Smooth muscle cell (in vitro differentiated cells): Measurements from ENCODE around the gene TNFRSF13B. TPM values are rescaled to one million over a fixed set of nuclear protein-coding genes. Genes with fewer than 3 reads are reported as not detected.

ENCODE experiments used
- DNase-seq: peaks from one replicate; lab custom pipeline; 2025; ENCODE audit not compliant: unreplicated experiment; lab: John Stamatoyannopoulos, UW
- H2AFZ ChIP-seq: fragments of 200-600 bp; sonication (generic); 2 replicates; pipeline ENCODE4 v1.6.0; 2016; ENCODE audit warnings: antibody characterized with exemption, low read depth, mild to moderate bottlenecking
- H3F3A ChIP-seq: fragments of 200-600 bp; sonication (generic); 2 replicates; pipeline ENCODE4 v1.6.0; 2017; ENCODE audit warnings: antibody characterized with exemption, low read depth
- H3K27ac ChIP-seq: fragments of 200-600 bp; sonication (generic); 2 replicates; pipeline ENCODE4 v1.5.1; 2016; ENCODE audit warnings: low read depth, mild to moderate bottlenecking
- H3K27me3 ChIP-seq: fragments of 200-600 bp; sonication (generic); 2 replicates; pipeline ENCODE4 v1.6.1; 2016; ENCODE audit warnings: low read depth, mild to moderate bottlenecking
- H3K36me3 ChIP-seq: fragments of 200-600 bp; sonication (generic); 2 replicates; pipeline ENCODE4 v1.5.1; 2016; ENCODE audit warnings: low read depth
- H3K4me1 ChIP-seq: fragments of 200-600 bp; sonication (generic); 2 replicates; pipeline ENCODE4 v1.5.1; 2016; ENCODE audit warnings: low read depth
- H3K4me2 ChIP-seq: fragments of 200-600 bp; sonication (generic); 2 replicates; pipeline ENCODE4 v1.6.0; 2016; ENCODE audit warnings: mild to moderate bottlenecking
- H3K4me3 ChIP-seq: fragments of 200-600 bp; sonication (generic); 2 replicates; pipeline ENCODE4 v1.5.1; 2016; ENCODE audit warnings: mild to moderate bottlenecking
- H3K79me2 ChIP-seq: fragments of 200-600 bp; sonication (generic); 2 replicates; pipeline ENCODE4 v1.6.0; 2016; ENCODE audit warnings: low read depth, mild to moderate bottlenecking
- H3K9ac ChIP-seq: fragments of 200-600 bp; sonication (generic); 2 replicates; pipeline ENCODE4 v1.6.0; 2016; ENCODE audit warnings: low read depth
- H3K9me3 ChIP-seq: fragments of 200-600 bp; sonication (generic); replicated peaks from 2 replicates; pipeline ENCODE4 v1.5.1; 2016; ENCODE audit warnings: low read depth
- H4K20me1 ChIP-seq: fragments of 200-600 bp; sonication (generic); 2 replicates; pipeline ENCODE4 v1.6.0; 2016; ENCODE audit warnings: low read depth
- WGBS: methylation state at CpG from one replicate; pipeline ENCODE4 v1.1.7; 2016; ENCODE audit warnings: low lambda C conversion rate; 5-methylcytosine and 5-hydroxymethylcytosine counted together
- polyA plus RNA-seq: library from polyadenylated mRNA; unstranded; fragments of >200 nt; fragmentation: Nextera tagmentation; extraction: Ambion mirVana; gene quantifications from 2 replicates; pipeline ENCODE4 v1.2.1, GENCODE V29; 2016
- total RNA-seq: library from RNA; depleted of rRNA; stranded (reverse); fragments of >200 nt; gene quantifications from 2 replicates; pipeline ENCODE4 v1.2.3, GENCODE V29; 2014
- TF ChIP-seq, protein P1 (sequence below): fragments of 200-600 bp; sonication (generic); IDR thresholded peaks from 2 replicates; pipeline ENCODE4 v1.5.1; 2017; ENCODE audit warnings: borderline replicate concordance, mild to moderate bottlenecking, antibody characterized with exemption; ENCODE audit not compliant: insufficient read depth, poor library complexity, severe bottlenecking

The TNFRSF13B gene
- total RNA-seq (not detected in 2 replicates), polyA plus RNA-seq (not detected in 2 replicates)

- Histone ChIP-seq H3F3A (no peaks in the 10 kb centered on the region), H3K27me3 (no peaks in the 10 kb centered on the region), H3K9me3 (no peaks in the 10 kb centered on the region), H3K4me3 (no peak within 1 kb of the TSS), H3K79me2 (no peaks in the 10 kb centered on the region), H3K4me1 (no peaks in the 10 kb centered on the region), H3K9ac (no peak within 1 kb of the TSS), H3K27ac (no peak within 1 kb of the TSS), H3K36me3 (no peaks in the 10 kb centered on the region), H2AFZ (no peak within 1 kb of the TSS), H4K20me1 (no peaks in the 10 kb centered on the region), H3K4me2 (no peak within 1 kb of the TSS)
- 95% methylated on average over 17 of the region's 17 CpGs for WGBS
- DNase-seq = no peak
- TF ChIP-seq, protein P1, sequence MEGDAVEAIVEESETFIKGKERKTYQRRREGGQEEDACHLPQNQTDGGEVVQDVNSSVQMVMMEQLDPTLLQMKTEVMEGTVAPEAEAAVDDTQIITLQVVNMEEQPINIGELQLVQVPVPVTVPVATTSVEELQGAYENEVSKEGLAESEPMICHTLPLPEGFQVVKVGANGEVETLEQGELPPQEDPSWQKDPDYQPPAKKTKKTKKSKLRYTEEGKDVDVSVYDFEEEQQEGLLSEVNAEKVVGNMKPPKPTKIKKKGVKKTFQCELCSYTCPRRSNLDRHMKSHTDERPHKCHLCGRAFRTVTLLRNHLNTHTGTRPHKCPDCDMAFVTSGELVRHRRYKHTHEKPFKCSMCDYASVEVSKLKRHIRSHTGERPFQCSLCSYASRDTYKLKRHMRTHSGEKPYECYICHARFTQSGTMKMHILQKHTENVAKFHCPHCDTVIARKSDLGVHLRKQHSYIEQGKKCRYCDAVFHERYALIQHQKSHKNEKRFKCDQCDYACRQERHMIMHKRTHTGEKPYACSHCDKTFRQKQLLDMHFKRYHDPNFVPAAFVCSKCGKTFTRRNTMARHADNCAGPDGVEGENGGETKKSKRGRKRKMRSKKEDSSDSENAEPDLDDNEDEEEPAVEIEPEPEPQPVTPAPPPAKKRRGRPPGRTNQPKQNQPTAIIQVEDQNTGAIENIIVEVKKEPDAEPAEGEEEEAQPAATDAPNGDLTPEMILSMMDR = no peak
Observed at GRCh38 chr17:16971458-16972338, at the start of gene TNFRSF13B. TNFRSF13B (minus strand) TSS chr17:16972118; CDS start chr17:16972075, 43 bp downstream.

DNA sequence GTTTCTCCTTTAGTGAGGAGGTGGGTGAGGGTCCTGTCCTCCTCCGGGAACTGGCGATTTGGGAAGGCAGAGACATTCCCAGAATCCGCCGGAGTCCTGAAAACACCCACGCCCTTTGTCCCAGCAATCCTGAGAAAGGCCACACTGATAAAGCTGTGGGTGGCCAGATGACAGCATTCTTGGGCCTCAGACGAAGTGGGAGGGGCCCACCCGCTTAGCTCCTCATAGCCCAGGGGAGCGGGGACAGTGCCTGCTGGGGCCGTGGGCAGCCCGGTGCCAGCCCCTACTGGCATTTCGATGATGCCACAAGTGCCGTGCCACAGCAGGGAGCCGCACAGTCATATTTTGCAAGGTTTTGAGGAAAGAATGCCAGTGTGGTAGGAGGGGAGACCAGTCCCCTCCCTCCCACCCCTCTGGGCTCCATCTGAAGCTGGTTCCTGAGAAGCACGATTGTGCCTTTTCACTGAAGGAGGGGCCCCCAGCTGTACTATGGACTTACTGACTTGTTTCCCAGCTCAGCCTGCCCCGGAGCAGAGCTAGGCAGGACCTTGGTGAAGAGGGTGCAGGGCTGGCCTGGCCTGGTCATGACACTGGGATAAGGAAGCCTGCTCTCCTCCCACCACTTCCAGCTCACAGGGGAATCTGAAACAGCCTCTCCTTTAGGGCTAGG, 49.4 kb upstream of the TNFRSF13B start:
- no peak overlapping the region for H3K4me3 ChIP-seq
- no peaks in the 10 kb centered on the region for H3K27me3 ChIP-seq
- H3K9ac ChIP-seq = peak overlapping the region; percentile 72
- H3K4me1 ChIP-seq = peaks cover 14% of the 10 kb centered on the region
- H3K79me2 ChIP-seq = no peaks in the 10 kb centered on the region
- no peaks in the 10 kb centered on the region for H3K36me3 ChIP-seq
- peak overlapping the region; percentile 83 for H3K27ac ChIP-seq
- TF ChIP-seq, protein P1 = no peak
- peak overlapping the region; percentile 76 for H3K4me2 ChIP-seq
- no peaks in the 10 kb centered on the region for H4K20me1 ChIP-seq
- no peak overlapping the region for H2AFZ ChIP-seq
- H3K9me3 ChIP-seq = no peaks in the 10 kb centered on the region
- H3F3A ChIP-seq = peaks cover 9% of the 10 kb centered on the region
- 28% methylated on average over 15 of the region's 15 CpGs for WGBS
- DNase-seq = no peak

DNA sequence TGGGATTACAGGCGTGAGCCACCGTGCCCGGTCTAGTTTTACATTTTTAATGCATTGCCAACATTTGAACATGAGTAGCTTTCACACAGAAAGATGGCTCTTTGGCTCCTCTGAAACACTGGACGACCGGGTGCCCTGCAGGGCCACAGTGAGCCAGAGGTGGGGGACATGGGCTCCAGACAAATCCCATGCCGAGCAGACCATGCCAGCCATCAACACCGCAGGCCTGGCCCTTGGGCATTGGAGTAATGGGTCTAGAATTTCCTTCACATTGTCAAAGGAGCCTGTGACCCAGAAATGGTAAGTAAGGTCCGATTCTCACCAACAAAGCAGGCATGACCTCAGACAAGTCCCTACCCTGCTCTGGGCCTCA, 48.9 kb upstream of the TNFRSF13B start:
- H3K36me3 ChIP-seq = no peaks in the 10 kb centered on the region
- H2AFZ ChIP-seq = no peak overlapping the region
- no peaks in the 10 kb centered on the region for H3K9me3 ChIP-seq
- peak overlapping the region; percentile 83 for H3K27ac ChIP-seq
- 92% methylated on average over 8 of the region's 8 CpGs for whole genome bisulfite sequencing
- TF ChIP-seq, protein P1 = no peak
- H3K4me2 ChIP-seq = peak overlapping the region; percentile 76
- no peaks in the 10 kb centered on the region for H3K27me3 ChIP-seq
- peak overlapping the region; percentile 72 for H3K9ac ChIP-seq
- H3K4me1 ChIP-seq = peaks cover 14% of the 10 kb centered on the region
- peaks cover 9% of the 10 kb centered on the region for H3F3A ChIP-seq
- DNase-seq = no peak
- no peaks in the 10 kb centered on the region for H4K20me1 ChIP-seq
- no peak overlapping the region for H3K4me3 ChIP-seq
- no peaks in the 10 kb centered on the region for H3K79me2 ChIP-seq
